Measurements from ENCODE around the gene PRKCA. TPM values are rescaled to one million over a fixed set of nuclear protein-coding genes. Genes with fewer than 3 reads are reported as not detected.
A peak's percentile ranks its signal among the peaks of the same experiment; 100 is the strongest.

PRKCA gene
- total RNA-seq, 4 donors from 2014 or later = 9.0 to 76.1 (median 15.1) TPM

GRCh38 chr17:66522591-66523272 lies 220.3 kb downstream of the PRKCA start:
- Histone ChIP-seq H3K27ac (peak overlapping the region; percentile 65 to 72), H3K4me1 (no peaks in the 10 kb centered on the region), H3K9me3 (no peaks in the 10 kb centered on the region), H3K36me3 (no peaks in the 10 kb centered on the region), H3K27me3 (no peaks in the 10 kb centered on the region), H3K4me3 (no peak overlapping the region)
- intact Hi-C loops (cut with DNase I; ENCODE audit: low total_unique reads) = no loop called here
- TF ChIP-seq POLR2A (IDR thresholded peaks at IDR 0.05) = no peak
- TF ChIP-seq, protein P1, sequence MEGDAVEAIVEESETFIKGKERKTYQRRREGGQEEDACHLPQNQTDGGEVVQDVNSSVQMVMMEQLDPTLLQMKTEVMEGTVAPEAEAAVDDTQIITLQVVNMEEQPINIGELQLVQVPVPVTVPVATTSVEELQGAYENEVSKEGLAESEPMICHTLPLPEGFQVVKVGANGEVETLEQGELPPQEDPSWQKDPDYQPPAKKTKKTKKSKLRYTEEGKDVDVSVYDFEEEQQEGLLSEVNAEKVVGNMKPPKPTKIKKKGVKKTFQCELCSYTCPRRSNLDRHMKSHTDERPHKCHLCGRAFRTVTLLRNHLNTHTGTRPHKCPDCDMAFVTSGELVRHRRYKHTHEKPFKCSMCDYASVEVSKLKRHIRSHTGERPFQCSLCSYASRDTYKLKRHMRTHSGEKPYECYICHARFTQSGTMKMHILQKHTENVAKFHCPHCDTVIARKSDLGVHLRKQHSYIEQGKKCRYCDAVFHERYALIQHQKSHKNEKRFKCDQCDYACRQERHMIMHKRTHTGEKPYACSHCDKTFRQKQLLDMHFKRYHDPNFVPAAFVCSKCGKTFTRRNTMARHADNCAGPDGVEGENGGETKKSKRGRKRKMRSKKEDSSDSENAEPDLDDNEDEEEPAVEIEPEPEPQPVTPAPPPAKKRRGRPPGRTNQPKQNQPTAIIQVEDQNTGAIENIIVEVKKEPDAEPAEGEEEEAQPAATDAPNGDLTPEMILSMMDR (IDR thresholded peaks at IDR 0.05) = no peak
- DNase-seq = peak; percentile 22 to 50

DNA sequence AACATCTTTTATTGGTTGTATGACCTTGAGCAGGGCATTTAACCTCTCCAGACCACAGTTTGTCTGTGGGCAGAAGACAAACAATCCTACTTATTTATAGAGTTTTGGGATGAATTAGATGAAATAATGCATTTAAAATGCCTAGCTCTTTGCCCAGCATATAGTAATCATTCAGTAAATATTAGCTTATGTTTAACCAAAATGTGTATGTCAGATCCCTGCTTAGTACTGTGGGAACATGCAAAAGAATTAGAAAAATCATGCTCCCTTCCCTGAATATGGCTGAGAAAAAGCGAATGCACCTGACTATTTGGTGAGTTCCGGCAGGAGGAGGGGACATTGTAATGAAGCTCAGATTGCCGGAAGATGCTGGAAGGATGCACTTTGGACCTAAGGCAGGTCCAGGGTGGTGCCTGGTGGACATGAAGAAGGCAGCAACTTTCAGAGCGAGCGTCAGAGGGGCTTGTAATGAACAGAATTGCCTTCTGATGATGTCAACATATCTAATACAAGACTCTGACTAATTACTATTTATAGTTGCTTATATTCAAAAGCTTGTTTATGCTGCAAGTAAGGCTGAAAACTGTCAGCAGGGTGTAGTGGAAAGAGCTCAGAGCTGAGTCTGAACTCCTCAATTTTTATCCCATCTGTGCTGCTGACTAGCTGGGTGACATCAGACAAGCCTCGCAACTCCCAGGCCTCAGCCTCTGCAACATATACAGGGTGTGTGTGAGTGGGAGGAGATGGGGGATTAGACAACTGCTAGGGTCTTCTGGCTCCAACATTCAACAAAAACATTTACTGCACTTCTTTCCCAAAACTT lies 221.2 kb downstream of the PRKCA start:
- Histone ChIP-seq H3K9me3 (no peaks in the 10 kb centered on the region), H3K27ac (peak overlapping the region; percentile 65 to 72), H3K27me3 (no peaks in the 10 kb centered on the region), H3K4me3 (no peak overlapping the region), H3K4me1 (no peaks in the 10 kb centered on the region), H3K36me3 (no peaks in the 10 kb centered on the region)
- peak in 1 of 2 donors; percentile 39 for DNase-seq
- TF ChIP-seq, protein P1 (IDR thresholded peaks at IDR 0.05) = no peak
- no peak for TF ChIP-seq POLR2A (IDR thresholded peaks at IDR 0.05)
- intact Hi-C loops (cut with DNase I; ENCODE audit: low total_unique reads) = no loop called here

DNA sequence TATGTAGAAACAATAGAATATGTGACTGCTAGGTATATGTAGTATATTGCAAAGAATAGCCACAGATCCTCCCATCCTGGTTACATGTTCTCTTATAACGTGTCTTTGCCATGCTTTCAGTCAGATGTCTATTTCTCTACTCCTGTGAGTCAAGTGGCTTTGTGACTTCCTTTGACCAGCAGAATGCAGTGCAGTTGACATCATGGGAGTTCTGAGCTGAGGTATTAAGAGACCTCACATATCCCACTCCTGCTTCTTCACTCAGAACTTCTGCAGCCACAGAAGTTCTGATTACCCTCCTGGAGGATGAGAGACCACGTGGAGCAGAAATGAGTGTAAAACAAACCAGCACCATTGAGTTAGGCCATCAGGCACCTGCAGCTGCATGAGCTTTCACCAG lies 222.5 kb downstream of the PRKCA start:
- Histone ChIP-seq H3K4me1 (no peaks in the 10 kb centered on the region), H3K27me3 (no peaks in the 10 kb centered on the region), H3K36me3 (no peaks in the 10 kb centered on the region), H3K4me3 (no peak overlapping the region), H3K9me3 (no peaks in the 10 kb centered on the region), H3K27ac (peak overlapping the region in 1 of 2 donors; percentile 72)
- intact Hi-C loops (cut with DNase I; ENCODE audit: low total_unique reads) = no loop called here
- TF ChIP-seq, protein P1 (IDR thresholded peaks at IDR 0.05) = no peak
- TF ChIP-seq POLR2A (IDR thresholded peaks at IDR 0.05) = no peak
- no peak for DNase-seq

GRCh38 chr17:66525338-66525737 lies 222.9 kb downstream of the PRKCA start:
- Histone ChIP-seq H3K27ac (no peak overlapping the region), H3K4me1 (no peaks in the 10 kb centered on the region), H3K4me3 (no peak overlapping the region), H3K27me3 (no peaks in the 10 kb centered on the region), H3K9me3 (no peaks in the 10 kb centered on the region), H3K36me3 (no peaks in the 10 kb centered on the region)
- intact Hi-C loops (cut with DNase I; ENCODE audit: low total_unique reads) = no loop called here
- DNase-seq = no peak
- TF ChIP-seq, protein P1 (IDR thresholded peaks at IDR 0.05) = no peak
- no peak for TF ChIP-seq POLR2A (IDR thresholded peaks at IDR 0.05)

GRCh38 chr17:66526827-66527226 lies 224.4 kb downstream of the PRKCA start:
- TF ChIP-seq, protein P1 (IDR thresholded peaks at IDR 0.05) = no peak
- no peak for TF ChIP-seq POLR2A (IDR thresholded peaks at IDR 0.05)
- H3K4me3 ChIP-seq = no peak overlapping the region
- intact Hi-C loops (cut with DNase I; ENCODE audit: low total_unique reads) = no loop called here
- no peaks in the 10 kb centered on the region for H3K36me3 ChIP-seq
- H3K27me3 ChIP-seq = no peaks in the 10 kb centered on the region
- no peak overlapping the region for H3K27ac ChIP-seq
- H3K4me1 ChIP-seq = no peaks in the 10 kb centered on the region
- H3K9me3 ChIP-seq = no peaks in the 10 kb centered on the region
- DNase-seq = no peak

Data from uterus (tissue), 4 donors.